Measurements from ENCODE around the gene PLXNA2. TPM values are rescaled to one million over a fixed set of nuclear protein-coding genes. Genes with fewer than 3 reads are reported as not detected.

Gene PLXNA2
- total RNA-seq, 4 donors from 2014 or later: 17.2 to 29.7 (median 24.6) TPM

GRCh38 chr1:207983044-207983635 lies 261.0 kb downstream of the PLXNA2 start:
- WGBS, 2 donors: 81 to 88% methylated on average over 6 of the region's 6 CpGs
- H3K9me3 ChIP-seq: no peaks in the 10 kb centered on the region
- TF ChIP-seq CTCF (IDR thresholded peaks at IDR 0.05) (no peak), EP300 (IDR thresholded peaks at IDR 0.05) (no peak), POLR2A (IDR thresholded peaks at IDR 0.05) (no peak)
- H3K4me3 ChIP-seq: no peak overlapping the region
- no peaks in the 10 kb centered on the region for H3K27me3 ChIP-seq
- no peaks in the 10 kb centered on the region for H3K36me3 ChIP-seq
- DNase-seq (ENCODE audit: low spot score in 2 of 2): no peak
- H3K4me1 ChIP-seq: peaks cover 0 to 4% (median 0%) of the 10 kb centered on the region in 4 donors
- H3K27ac ChIP-seq: no peak overlapping the region

GRCh38 chr1:207981976-207982375 lies 262.2 kb downstream of the PLXNA2 start:
- H3K4me3 ChIP-seq: no peak overlapping the region
- H3K9me3 ChIP-seq: no peaks in the 10 kb centered on the region
- no peak for DNase-seq (ENCODE audit: low spot score in 2 of 2)
- TF ChIP-seq POLR2A (IDR thresholded peaks at IDR 0.05) (no peak), EP300 (IDR thresholded peaks at IDR 0.05) (no peak), CTCF (IDR thresholded peaks at IDR 0.05) (no peak)
- no peaks in the 10 kb centered on the region for H3K4me1 ChIP-seq
- no peak overlapping the region for H3K27ac ChIP-seq
- H3K27me3 ChIP-seq: no peaks in the 10 kb centered on the region
- WGBS, 2 donors: 62 to 69% methylated on average over 2 of the region's 2 CpGs
- no peaks in the 10 kb centered on the region for H3K36me3 ChIP-seq

GRCh38 chr1:207978441-207978840 lies 265.7 kb downstream of the PLXNA2 start:
- H3K36me3 ChIP-seq: no peaks in the 10 kb centered on the region
- H3K4me3 ChIP-seq: no peak overlapping the region
- H3K27me3 ChIP-seq: no peaks in the 10 kb centered on the region
- H3K4me1 ChIP-seq: no peaks in the 10 kb centered on the region
- TF ChIP-seq POLR2A (IDR thresholded peaks at IDR 0.05): no peak
- TF ChIP-seq CTCF (IDR thresholded peaks at IDR 0.05): no peak
- TF ChIP-seq EP300 (IDR thresholded peaks at IDR 0.05): no peak
- WGBS, 2 donors: 85 to 91% methylated on average over 4 of the region's 4 CpGs
- H3K27ac ChIP-seq: no peak overlapping the region
- H3K9me3 ChIP-seq: no peaks in the 10 kb centered on the region
- DNase-seq (ENCODE audit: low spot score in 2 of 2): no peak

GRCh38 chr1:207977876-207978275 lies 266.3 kb downstream of the PLXNA2 start:
- DNase-seq (ENCODE audit: low spot score in 2 of 2): no peak
- WGBS, 2 donors: 96 to 100% methylated on average over 1 of the region's 1 CpG
- Histone ChIP-seq H3K4me1 (no peaks in the 10 kb centered on the region), H3K27me3 (no peaks in the 10 kb centered on the region), H3K27ac (no peak overlapping the region), H3K9me3 (no peaks in the 10 kb centered on the region), H3K36me3 (no peaks in the 10 kb centered on the region), H3K4me3 (no peak overlapping the region)
- no peak for TF ChIP-seq EP300 (IDR thresholded peaks at IDR 0.05)

- no peak for DNase-seq (ENCODE audit: low spot score in 2 of 2)
- no peaks in the 10 kb centered on the region for H3K36me3 ChIP-seq
- 62 to 72% methylated on average over 5 of the region's 5 CpGs for WGBS, 2 donors
- H3K27ac ChIP-seq: no peak overlapping the region
- TF ChIP-seq EP300 (IDR thresholded peaks at IDR 0.05) (no peak), POLR2A (IDR thresholded peaks at IDR 0.05) (no peak), CTCF (IDR thresholded peaks at IDR 0.05) (no peak)
- H3K27me3 ChIP-seq: no peaks in the 10 kb centered on the region
- H3K4me3 ChIP-seq: no peak overlapping the region
- H3K9me3 ChIP-seq: no peaks in the 10 kb centered on the region
- no peaks in the 10 kb centered on the region for H3K4me1 ChIP-seq
Measured at GRCh38 chr1:207973898-207974568, 270.2 kb downstream of the PLXNA2 start.
